C4-2B (cell line): ENCODE data around the gene RFC3.

ENCODE experiments used
- H3K27ac ChIP-seq: fragments of 450-650 bp; 2 replicates; pipeline ENCODE4 v1.5.1; 2017
- CTCF ChIP-seq: fragments of 450-650 bp; conservative IDR thresholded peaks from 2 replicates; pipeline ENCODE4 v1.5.1; 2017; ENCODE audit warnings: mild to moderate bottlenecking
- ZFX ChIP-seq: fragments of 450-650 bp; IDR thresholded peaks from 2 replicates; pipeline ENCODE4 v1.6.1; 2017

Gene RFC3

GRCh38 chr13:33874871-33875270, 56.9 kb downstream of the RFC3 start:
- TF ChIP-seq ZFX (no peak), CTCF (peak; percentile 52)
- no peak overlapping the region for H3K27ac ChIP-seq

- TF ChIP-seq CTCF: no peak
- TF ChIP-seq ZFX: no peak
- H3K27ac ChIP-seq: no peak overlapping the region
These were observed 57.9 kb downstream of the RFC3 start for GRCh38 chr13:33875618-33876401.

GRCh38 chr13:33876716-33877394, 58.9 kb downstream of the RFC3 start:
- TF ChIP-seq CTCF (no peak), ZFX (no peak)

GRCh38 chr13:33879118-33879517, 61.2 kb downstream of the RFC3 start:
- no peak overlapping the region for H3K27ac ChIP-seq
- TF ChIP-seq ZFX (no peak), CTCF (no peak)

More at GRCh38 chr13:33876716-33877394, 58.9 kb downstream of the RFC3 start:
- H3K27ac ChIP-seq: no peak overlapping the region

GRCh38 chr13:33882804-33883203, 64.9 kb downstream of the RFC3 start:
- TF ChIP-seq CTCF: no peak
- no peak for TF ChIP-seq ZFX
- peak overlapping the region; percentile 76; the same call in 1 of the 2 replicates for H3K27ac ChIP-seq

- peak overlapping the region; percentile 6; the same call in 1 of the 2 replicates for H3K27ac ChIP-seq
- TF ChIP-seq ZFX (no peak), CTCF (no peak)
These were observed 66.7 kb downstream of the RFC3 start for GRCh38 chr13:33884531-33885220.
